ENCODE data around the gene SLCO2A1.
A peak's percentile ranks its signal among the peaks of the same experiment; 100 is the strongest.

GRCh38 chr3:134029734-134030378, at the start of gene SLCO2A1:
- TF ChIP-seq, protein P1, sequence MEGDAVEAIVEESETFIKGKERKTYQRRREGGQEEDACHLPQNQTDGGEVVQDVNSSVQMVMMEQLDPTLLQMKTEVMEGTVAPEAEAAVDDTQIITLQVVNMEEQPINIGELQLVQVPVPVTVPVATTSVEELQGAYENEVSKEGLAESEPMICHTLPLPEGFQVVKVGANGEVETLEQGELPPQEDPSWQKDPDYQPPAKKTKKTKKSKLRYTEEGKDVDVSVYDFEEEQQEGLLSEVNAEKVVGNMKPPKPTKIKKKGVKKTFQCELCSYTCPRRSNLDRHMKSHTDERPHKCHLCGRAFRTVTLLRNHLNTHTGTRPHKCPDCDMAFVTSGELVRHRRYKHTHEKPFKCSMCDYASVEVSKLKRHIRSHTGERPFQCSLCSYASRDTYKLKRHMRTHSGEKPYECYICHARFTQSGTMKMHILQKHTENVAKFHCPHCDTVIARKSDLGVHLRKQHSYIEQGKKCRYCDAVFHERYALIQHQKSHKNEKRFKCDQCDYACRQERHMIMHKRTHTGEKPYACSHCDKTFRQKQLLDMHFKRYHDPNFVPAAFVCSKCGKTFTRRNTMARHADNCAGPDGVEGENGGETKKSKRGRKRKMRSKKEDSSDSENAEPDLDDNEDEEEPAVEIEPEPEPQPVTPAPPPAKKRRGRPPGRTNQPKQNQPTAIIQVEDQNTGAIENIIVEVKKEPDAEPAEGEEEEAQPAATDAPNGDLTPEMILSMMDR (IDR thresholded peaks at IDR 0.05) = no peak
- TF ChIP-seq POLR2A (IDR thresholded peaks at IDR 0.05) = peak; percentile 19
